NCI-H510A treated with DMSO at 0.1 percent for 48 hours (cell line): Measurements from ENCODE around the gene ZFAND2B.
"Not testable (repeated sequence)": the region's sequence is repeated elsewhere in the genome, so short reads cannot be mapped to it uniquely, and the experiment has no call there.

Experiments
- DNase-seq: peaks from one replicate; lab custom pipeline; 2025; lab: John Stamatoyannopoulos, UW

Gene ZFAND2B

DNA sequence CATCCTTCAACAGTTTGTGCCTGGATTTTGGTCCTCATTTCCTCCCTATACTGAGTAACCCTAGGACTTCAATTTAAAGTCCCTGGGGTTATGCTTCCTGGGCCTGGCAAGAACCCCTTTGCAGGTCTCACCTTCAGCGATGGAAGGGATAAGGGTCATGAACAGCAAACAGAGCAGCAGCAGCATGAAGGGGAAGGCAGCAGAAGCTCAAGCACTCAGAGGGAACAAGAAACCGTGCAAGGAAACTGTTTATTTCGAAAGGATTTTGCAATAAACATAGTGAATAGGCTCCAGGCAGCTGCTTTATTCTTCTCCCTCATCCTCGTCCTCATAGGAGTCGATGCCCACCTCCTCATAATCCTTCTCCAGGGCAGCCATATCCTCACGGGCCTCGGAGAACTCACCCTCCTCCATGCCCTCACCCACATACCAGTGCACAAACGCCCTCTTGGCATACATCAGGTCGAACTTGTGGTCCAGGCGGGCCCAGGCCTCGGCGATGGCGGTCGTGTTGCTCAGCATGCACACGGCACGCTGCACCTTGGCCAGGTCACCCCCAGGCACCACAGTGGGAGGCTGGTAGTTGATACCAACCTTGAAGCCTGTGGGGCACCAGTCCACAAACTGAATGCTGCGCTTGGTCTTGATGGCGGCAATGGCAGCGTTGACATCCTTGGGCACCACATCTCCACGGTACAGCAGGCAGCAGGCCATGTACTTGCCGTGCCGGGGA lies 43.6 kb downstream of the ZFAND2B start:
- no peak for DNase-seq

DNA sequence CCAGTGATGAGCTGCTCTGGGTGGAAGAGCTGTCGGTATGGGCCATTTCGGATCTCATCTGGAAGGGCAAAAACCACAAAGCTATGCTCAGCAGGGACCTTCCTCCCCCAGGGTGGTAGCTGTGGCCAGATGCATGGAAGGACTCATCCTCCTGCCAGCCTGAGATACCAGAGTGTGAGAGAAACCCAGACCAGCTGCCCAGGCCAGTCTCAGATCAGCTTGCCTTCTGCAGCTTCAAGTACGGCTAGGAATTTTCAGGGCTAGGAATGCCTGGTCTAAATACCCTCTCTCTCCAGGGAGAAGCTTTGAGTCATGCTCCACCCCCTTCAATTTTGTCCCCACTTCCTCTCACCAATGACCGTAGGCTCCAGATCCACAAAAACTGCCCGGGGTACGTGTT lies 45.1 kb downstream of the ZFAND2B start:
- no peak for DNase-seq

DNA sequence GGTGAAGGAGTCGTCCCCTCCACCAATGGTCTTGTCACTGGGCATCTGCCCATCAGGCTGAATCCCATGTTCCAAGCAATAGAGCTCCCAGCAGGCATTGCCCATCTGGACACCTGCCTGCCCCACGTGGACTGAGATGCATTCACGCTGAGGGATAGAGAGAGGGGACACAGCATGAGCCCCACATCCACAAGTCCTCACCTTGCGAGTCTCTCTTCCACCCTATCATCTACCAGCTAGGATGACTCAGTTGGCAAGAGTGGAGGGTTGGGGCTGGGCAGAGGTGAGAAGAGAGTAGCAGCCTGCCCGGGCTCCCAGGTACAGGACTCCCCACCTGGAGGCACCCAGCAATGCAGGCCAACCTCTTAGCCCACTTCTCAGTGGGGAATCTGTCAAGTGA lies 45.5 kb downstream of the ZFAND2B start:
- DNase-seq: peak; percentile 16

DNA sequence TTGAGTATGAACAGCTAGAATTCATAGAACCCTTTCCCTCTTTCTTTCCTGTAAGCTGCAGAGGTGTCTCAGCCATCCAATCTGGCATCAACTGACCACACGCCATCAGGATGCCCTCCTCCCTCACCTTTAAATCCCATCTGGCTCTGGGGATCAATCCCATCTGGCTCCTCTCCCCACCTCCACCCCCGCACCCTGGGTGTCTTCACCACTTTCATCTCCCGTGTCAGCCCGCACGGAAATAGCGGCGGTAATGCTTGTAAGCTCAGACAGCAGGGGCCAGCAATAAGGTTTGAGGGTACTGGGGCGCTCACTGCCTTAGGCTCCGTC lies 46.0 kb downstream of the ZFAND2B start:
- DNase-seq: no peak

DNA sequence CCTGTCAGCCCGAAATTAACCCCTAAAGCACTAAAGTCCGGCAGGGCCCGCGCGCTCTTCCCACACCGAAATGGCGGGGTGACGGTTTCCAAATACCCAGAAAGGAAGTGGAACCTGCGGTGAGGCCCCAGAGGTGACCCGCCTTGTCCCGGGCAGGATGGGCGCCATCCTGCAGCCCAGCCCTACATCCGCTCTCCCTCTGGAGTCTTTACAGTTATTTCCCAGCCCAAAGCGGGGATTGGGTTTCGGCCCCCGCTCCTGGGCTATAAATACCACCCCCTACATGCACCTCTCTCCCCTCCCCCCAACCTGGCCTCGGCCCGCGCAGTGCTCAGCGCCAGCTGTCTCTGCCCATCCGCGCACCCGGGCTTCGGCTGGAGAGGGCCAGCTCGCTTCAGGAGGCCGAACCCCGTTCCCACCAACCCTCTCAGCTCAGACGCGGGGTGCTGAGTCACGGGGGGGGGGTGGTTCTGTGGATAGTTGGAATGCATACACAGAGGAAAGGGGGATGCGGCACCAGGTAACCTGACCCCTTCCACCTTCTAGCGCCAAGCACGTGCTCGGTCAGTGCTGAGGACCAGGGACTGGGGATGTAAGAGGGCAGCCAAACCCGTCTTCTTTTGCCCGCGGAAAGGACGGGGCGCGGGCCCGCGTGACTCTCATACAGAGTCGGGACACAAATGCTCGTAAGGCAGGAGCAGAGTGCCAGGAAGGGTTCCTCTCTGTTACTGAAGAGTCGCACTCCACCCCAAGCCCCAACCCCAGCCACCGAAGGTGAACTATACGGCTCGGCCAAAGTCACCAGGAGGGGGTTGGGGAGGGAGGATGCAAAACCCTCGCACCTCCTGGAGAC lies 46.5 kb downstream of the ZFAND2B start, which contains the start of gene TUBA4B:
Gene TUBA4B, plus strand, starts transcription at position 344 of the 853 bp plus-strand sequence. Its CDS starts 165 bp downstream, at position 509.
- peak; percentile 40 for DNase-seq

DNA sequence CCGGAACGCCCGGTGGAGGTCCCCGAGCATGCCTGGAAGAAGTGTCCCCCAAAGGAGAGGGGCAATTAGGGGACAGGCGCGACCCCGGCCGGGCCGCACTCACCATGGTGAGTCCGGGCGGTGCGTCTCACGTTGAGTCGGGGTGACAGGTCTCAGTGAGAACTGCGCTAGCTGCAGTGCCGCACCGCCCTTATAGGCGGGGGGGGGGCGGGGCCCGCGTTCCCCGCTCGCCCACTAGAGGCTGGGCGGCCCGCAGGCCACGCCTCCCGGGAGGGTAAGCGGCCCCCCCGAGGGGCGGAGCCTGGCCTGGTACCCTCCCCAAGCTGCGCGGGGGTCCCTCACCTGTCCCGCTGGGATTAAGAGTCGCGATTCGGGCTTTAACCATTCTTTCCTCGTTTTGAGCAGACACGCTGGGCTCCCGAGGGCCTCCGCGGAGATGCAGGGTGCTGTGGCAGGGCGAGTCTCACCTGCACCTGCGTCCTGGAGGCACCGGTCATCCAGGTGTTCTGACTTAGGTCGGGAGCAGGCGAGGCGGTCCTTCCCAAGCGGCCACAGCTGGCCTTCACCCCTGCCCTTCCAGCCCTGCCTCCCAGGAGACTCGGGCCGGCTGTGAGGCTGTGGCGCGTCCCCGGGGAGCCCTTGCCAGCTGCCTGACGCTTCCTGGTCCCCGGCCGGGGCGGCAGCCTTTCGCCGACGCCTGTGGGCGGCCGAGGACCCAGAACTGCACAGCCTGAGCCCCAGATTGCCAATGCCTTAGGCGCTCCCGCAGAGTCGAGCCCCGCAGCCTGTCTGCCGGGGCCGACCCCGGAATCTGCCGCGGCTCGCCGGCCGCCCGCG lies 47.4 kb downstream of the ZFAND2B start, which contains the start of gene TUBA4A:
Gene TUBA4A, minus strand, starts transcription at position 166 of the 837 bp plus-strand sequence. Its CDS starts 60 bp downstream, at position 106.
- peak; percentile 71 for DNase-seq

DNA sequence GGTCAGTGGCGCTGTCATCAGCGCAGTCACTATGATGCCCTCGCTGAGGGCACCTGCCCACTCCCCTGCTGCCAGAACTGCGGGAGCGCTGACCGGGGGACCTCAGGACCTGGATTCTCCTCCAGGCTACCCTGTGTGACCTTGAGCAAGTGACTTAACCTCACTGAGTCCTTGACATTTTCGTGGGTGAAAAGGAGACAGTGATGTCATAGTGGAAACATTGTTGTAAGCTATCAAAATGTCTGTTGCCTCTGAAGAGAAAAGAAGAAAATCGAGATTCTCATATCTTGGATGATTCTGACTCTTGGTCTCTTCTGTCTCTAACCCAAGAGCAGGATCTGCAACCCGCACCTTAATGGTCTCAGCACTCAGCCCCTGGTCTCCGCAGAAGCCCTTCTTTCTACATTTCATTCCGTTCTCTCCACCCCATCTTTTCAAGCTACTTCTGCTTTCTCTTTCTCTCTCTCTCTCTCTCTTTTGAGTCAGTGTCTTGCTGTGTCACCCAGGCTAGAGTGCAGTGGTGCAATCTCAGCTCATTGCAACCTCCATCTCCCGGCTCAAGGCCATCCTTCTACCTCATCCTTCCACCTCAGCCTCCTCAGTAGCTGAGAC lies 48.1 kb downstream of the ZFAND2B start:
- DNase-seq: no peak

DNA sequence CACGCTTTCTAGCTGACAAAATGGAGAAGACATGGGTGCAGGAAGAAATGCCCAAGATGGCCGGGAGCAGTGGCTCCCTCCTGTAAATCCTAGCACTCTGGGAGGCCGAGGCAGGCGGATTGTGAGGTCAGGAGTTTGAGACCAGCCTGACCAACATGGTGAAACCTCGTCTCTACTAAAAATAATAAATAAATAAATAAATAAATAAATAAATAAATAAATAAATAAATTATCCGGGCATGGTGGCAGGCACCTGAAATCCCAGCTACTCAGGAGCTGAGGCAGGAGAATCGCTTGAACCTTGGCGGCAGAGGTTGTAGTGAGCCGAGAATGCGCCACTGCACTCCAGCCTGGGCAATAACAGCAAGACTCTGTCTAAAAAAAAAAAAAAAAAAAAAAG lies 52.4 kb downstream of the ZFAND2B start:
- not testable (repeated sequence) for DNase-seq
